Fibroblast of lung (primary cell): ENCODE measurements around the gene ARHGEF40.

Experiments
- EZH2 ChIP-seq: IDR thresholded peaks from 2 replicates; pipeline ENCODE4 v1.5.1; 2012; ENCODE audit warnings: low read length, control low read depth, mild to moderate bottlenecking; ENCODE audit errors: missing control alignments
- TF ChIP-seq, protein P1 (sequence below), 2 donors: IDR thresholded peaks in 1 of 2; conservative IDR thresholded peaks in 1 of 2; 1 replicate in 1 of 2; 2 replicates in 1 of 2; pipeline ENCODE4 v1.5.1; 2011 to 2012; ENCODE audit warnings: low read length in 2 of 2, control low read depth in 1 of 2, inconsistent platforms in 1 of 2, low read depth in 1 of 2, mild to moderate bottlenecking in 1 of 2

DNA sequence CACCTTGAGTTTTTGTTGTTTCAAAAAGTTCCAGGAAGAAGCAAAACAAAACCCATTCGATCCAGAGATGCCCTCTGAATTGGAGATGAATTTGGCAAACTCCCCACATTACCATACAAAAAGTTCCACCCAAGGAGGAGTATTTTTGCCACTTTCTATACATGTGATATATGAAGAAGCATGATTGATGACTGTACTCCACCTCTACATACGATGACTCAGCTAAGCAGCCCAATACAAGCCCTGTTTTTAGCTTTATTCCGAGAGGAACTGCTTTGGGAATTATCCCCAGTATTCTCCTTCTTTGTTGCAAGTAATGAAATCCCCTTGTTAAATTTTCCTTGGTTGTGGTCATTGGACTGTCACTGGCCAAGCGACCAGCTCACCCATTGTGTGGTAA is 42.2 kb downstream of the ARHGEF40 start:
- TF ChIP-seq, protein P1, sequence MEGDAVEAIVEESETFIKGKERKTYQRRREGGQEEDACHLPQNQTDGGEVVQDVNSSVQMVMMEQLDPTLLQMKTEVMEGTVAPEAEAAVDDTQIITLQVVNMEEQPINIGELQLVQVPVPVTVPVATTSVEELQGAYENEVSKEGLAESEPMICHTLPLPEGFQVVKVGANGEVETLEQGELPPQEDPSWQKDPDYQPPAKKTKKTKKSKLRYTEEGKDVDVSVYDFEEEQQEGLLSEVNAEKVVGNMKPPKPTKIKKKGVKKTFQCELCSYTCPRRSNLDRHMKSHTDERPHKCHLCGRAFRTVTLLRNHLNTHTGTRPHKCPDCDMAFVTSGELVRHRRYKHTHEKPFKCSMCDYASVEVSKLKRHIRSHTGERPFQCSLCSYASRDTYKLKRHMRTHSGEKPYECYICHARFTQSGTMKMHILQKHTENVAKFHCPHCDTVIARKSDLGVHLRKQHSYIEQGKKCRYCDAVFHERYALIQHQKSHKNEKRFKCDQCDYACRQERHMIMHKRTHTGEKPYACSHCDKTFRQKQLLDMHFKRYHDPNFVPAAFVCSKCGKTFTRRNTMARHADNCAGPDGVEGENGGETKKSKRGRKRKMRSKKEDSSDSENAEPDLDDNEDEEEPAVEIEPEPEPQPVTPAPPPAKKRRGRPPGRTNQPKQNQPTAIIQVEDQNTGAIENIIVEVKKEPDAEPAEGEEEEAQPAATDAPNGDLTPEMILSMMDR (conservative IDR thresholded peaks at IDR 0.05 in 1 of 2, IDR thresholded peaks at IDR 0.05 in 1 of 2; ENCODE audit: low read depth in 1 of 2, low read length in 2 of 2): no peak
- no peak for TF ChIP-seq EZH2
